GM12892 (cell line): ENCODE data around the gene FGD4.

Experiments
- POLR2A ChIP-seq: IDR thresholded peaks from 2 replicates; pipeline ENCODE4 v1.6.1; 2011; ENCODE audit warnings: low read depth, low read length, control low read depth
- TAF1 ChIP-seq: IDR thresholded peaks from 2 replicates; pipeline ENCODE4 v1.6.1; 2011; ENCODE audit warnings: low read depth, mild to moderate bottlenecking, control low read depth, low read length, borderline replicate concordance

DNA sequence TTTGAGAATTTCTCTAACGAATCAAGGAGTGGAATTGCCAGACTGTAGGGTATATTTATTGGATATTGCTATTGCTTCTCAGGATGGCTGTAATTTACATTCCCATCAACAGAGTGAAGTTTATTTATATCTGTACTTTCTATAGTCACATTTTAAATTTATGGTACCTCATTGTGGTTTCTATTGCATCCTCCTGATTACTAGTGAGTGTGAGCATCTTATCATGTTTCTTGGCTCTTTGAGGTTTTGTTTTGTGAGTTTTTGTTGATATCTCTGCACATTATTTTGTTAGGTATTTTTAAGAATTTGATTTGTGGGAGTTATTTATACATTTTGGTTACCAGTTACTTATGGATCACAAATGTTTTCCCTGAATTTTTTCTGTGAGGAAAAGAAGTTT lies 293.7 kb downstream of the FGD4 start:
- no peak for TF ChIP-seq POLR2A
- no peak for TF ChIP-seq TAF1
